Measurements from ENCODE around the gene SMCO4. TPM values are rescaled to one million over a fixed set of nuclear protein-coding genes. Genes with fewer than 3 reads are reported as not detected.

The SMCO4 gene
- total and polyA plus RNA-seq, 2 donors (not counting 1 experiment from before 2014, with no cell fraction given) = 3.6 to 5.1 TPM

DNA sequence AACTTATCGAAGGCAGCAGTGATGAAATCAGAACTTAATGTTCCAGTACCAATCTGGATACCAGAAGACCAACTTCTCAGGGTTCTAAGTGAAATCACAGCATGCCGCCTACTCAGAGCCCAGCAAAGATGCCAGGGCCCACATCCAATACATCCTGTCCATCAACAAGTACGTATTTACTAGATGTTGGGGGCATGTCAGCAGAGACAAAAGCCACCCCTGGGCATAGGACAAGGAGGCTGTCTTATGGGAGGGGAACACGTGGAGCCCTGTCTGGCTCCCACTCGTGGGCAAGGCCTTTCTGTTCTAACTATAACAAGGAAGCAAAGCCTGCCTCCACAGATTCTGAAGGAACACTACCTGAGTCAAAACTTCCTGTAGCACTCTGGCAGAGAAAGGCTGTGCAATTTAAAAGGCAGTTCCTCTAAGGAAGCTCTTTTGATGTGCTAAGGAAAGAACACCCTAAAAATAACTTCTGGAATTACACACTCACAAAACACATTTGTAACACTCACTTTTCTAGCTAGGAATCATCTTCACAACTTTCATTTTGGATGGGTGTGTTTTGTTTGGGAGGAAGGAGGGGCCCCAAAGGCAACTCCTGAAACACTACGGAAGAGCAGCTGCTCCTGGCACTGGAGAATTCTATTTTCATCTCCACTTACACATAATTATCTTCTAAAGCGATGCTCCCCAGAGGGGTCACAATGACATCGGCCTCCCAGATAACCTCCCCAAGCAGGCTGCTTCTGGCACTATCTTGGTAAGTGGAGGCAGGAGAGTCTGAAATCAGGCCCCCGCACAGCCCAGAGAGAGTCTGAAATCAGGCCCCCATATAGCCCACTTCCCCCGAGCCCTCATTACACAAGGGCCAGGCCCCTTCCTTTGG, 14.2 kb downstream of the SMCO4 start:
- ATAC-seq (ENCODE audit: low read depth) (no peak), DNase-seq (no peak)
- TF ChIP-seq EZH2 (IDR thresholded peaks at IDR 0.05; ENCODE audit: borderline replicate concordance, insufficient read depth, low read depth, low read length, poor library complexity, severe bottlenecking) = no peak
- TF ChIP-seq, protein P1, sequence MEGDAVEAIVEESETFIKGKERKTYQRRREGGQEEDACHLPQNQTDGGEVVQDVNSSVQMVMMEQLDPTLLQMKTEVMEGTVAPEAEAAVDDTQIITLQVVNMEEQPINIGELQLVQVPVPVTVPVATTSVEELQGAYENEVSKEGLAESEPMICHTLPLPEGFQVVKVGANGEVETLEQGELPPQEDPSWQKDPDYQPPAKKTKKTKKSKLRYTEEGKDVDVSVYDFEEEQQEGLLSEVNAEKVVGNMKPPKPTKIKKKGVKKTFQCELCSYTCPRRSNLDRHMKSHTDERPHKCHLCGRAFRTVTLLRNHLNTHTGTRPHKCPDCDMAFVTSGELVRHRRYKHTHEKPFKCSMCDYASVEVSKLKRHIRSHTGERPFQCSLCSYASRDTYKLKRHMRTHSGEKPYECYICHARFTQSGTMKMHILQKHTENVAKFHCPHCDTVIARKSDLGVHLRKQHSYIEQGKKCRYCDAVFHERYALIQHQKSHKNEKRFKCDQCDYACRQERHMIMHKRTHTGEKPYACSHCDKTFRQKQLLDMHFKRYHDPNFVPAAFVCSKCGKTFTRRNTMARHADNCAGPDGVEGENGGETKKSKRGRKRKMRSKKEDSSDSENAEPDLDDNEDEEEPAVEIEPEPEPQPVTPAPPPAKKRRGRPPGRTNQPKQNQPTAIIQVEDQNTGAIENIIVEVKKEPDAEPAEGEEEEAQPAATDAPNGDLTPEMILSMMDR (IDR thresholded peaks at IDR 0.05) = no peak
- Mint-ChIP-seq H3K9me3 (ENCODE audit: insufficient read depth) (no peaks in the 10 kb centered on the region), H3K4me3 (no peak overlapping the region), H3K27ac (no peak overlapping the region), H3K4me1 (peaks cover 41% of the 10 kb centered on the region), H3K27me3 (no peaks in the 10 kb centered on the region)
- peaks cover 37 to 52% of the 10 kb centered on the region in 2 donors for H3K4me1 ChIP-seq (ENCODE audit: control insufficient read depth in 2 of 2, insufficient read depth in 2 of 2, low read length in 2 of 2)
- no peak overlapping the region for H3K4me3 ChIP-seq (ENCODE audit: control extremely low read depth in 1 of 5, extremely low read depth in 1 of 5, insufficient read depth in 1 of 5, low read depth in 2 of 5, low read length in 4 of 5)
- H3K36me3 ChIP-seq (replicated peaks in 1 of 2; ENCODE audit: control extremely low read depth in 1 of 2, control insufficient read depth in 1 of 2, extremely low read depth in 1 of 2, insufficient read depth in 2 of 2, low read length in 1 of 2) = no peaks in the 10 kb centered on the region
- H2AFZ ChIP-seq (ENCODE audit: insufficient read depth, low read depth, low read length, poor library complexity, severe bottlenecking) = no peak overlapping the region
- no peak overlapping the region for H3K9ac ChIP-seq (ENCODE audit: low read length)
- H3K27me3 ChIP-seq (replicated peaks in 1 of 4; ENCODE audit: control extremely low read depth in 1 of 4, control insufficient read depth in 3 of 4, insufficient read depth in 4 of 4, low read length in 3 of 4) = no peaks in the 10 kb centered on the region
- no peaks in the 10 kb centered on the region for H3K79me2 ChIP-seq (ENCODE audit: control insufficient read depth, insufficient read depth, low read length)
- CTCF ChIA-PET = no interaction called here
- H3K27ac ChIP-seq (ENCODE audit: low read length in 2 of 2) = no peak overlapping the region
- H4K20me1 ChIP-seq (ENCODE audit: control insufficient read depth, insufficient read depth, low read length, poor library complexity, severe bottlenecking) = no peaks in the 10 kb centered on the region
- 50% methylated on average over 2 of the region's 10 CpGs for WGBS (ENCODE audit: insufficient coverage)
- no peak overlapping the region for H3K4me2 ChIP-seq (replicated peaks; ENCODE audit: low read depth, low read length, poor library complexity, severe bottlenecking)
- intact Hi-C loops (cut with micrococcal nuclease) = no loop called here
- no peaks in the 10 kb centered on the region for H3K9me3 ChIP-seq (ENCODE audit: control extremely low read depth in 1 of 3, control insufficient read depth in 2 of 3, insufficient read depth in 1 of 3, low read length in 2 of 3)
- POLR2A ChIA-PET = no interaction called here

DNA sequence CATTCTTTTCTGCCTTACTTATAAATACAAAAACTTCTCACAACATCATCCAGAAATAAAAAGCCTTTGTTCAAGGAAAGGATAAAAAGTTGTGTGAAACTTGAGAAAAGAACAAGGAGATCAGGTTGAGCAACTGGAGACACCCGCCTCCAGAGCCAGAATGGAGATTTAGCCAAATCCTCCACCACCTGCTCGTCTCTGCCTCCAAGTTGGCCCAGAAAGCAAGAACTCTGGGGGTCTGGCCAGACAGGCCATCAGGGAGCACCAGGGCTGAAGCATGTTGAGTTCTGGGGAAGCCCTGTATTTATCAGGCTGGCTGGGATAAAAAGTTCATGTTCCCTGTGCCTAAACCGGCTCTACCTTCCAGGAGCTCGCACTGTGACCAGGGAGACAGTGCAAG, 14.9 kb downstream of the SMCO4 start:
- no peak overlapping the region for H3K27ac Mint-ChIP-seq
- peaks cover 47% of the 10 kb centered on the region for H3K4me1 Mint-ChIP-seq

More for the DNA sequence above, 14.9 kb downstream of the SMCO4 start:
- ATAC-seq (ENCODE audit: low read depth) = no peak
- WGBS (ENCODE audit: insufficient coverage) = 83% methylated on average over 1 of the region's 4 CpGs
- no peak for DNase-seq
- H3K4me2 ChIP-seq (replicated peaks; ENCODE audit: low read depth, low read length, poor library complexity, severe bottlenecking) = no peak overlapping the region
- no peaks in the 10 kb centered on the region for H3K9me3 ChIP-seq (ENCODE audit: control extremely low read depth in 1 of 3, control insufficient read depth in 2 of 3, insufficient read depth in 1 of 3, low read length in 2 of 3)
- no peaks in the 10 kb centered on the region for H3K27me3 Mint-ChIP-seq
- H3K4me1 ChIP-seq (ENCODE audit: control insufficient read depth in 2 of 2, insufficient read depth in 2 of 2, low read length in 2 of 2) = peaks cover 44 to 59% of the 10 kb centered on the region in 2 donors
- H3K36me3 ChIP-seq (replicated peaks in 1 of 2; ENCODE audit: control extremely low read depth in 1 of 2, control insufficient read depth in 1 of 2, extremely low read depth in 1 of 2, insufficient read depth in 2 of 2, low read length in 1 of 2) = no peaks in the 10 kb centered on the region
- H4K20me1 ChIP-seq (ENCODE audit: control insufficient read depth, insufficient read depth, low read length, poor library complexity, severe bottlenecking) = no peaks in the 10 kb centered on the region
- no peak for TF ChIP-seq EZH2 (IDR thresholded peaks at IDR 0.05; ENCODE audit: borderline replicate concordance, insufficient read depth, low read depth, low read length, poor library complexity, severe bottlenecking)
- TF ChIP-seq, protein P1 (IDR thresholded peaks at IDR 0.05) = no peak
- no peak overlapping the region for H3K4me3 ChIP-seq (ENCODE audit: control extremely low read depth in 1 of 5, extremely low read depth in 1 of 5, insufficient read depth in 1 of 5, low read depth in 2 of 5, low read length in 4 of 5)
- ChIA-PET CTCF (no interaction called here), POLR2A (no interaction called here)
- no peak overlapping the region for H3K9ac ChIP-seq (ENCODE audit: low read length)
- no peak overlapping the region for H2AFZ ChIP-seq (ENCODE audit: insufficient read depth, low read depth, low read length, poor library complexity, severe bottlenecking)
- no peak overlapping the region for H3K4me3 Mint-ChIP-seq
- H3K79me2 ChIP-seq (ENCODE audit: control insufficient read depth, insufficient read depth, low read length) = no peaks in the 10 kb centered on the region
- no peaks in the 10 kb centered on the region for H3K9me3 Mint-ChIP-seq (ENCODE audit: insufficient read depth)
- intact Hi-C loops (cut with micrococcal nuclease) = no loop called here
- no peak overlapping the region for H3K27ac ChIP-seq (ENCODE audit: low read length in 2 of 2)
- H3K27me3 ChIP-seq (replicated peaks in 1 of 4; ENCODE audit: control extremely low read depth in 1 of 4, control insufficient read depth in 3 of 4, insufficient read depth in 4 of 4, low read length in 3 of 4) = no peaks in the 10 kb centered on the region
